Thoracic aorta (tissue), 2 donors: ENCODE results near the gene SLC29A1. TPM values are rescaled to one million over a fixed set of nuclear protein-coding genes. Genes with fewer than 3 reads are reported as not detected.
"Not testable (repeated sequence)": the region's sequence is repeated elsewhere in the genome, so short reads cannot be mapped to it uniquely, and the experiment has no call there.

Experiments used
- ATAC-seq: fragments of 150-250 bp; one replicate; pipeline ENCODE4 v1.8.0; 2017; ENCODE audit warnings: low read depth; ENCODE audit not compliant: insufficient number of reproducible peaks, low FRiP score
- DNase-seq: peaks from one replicate; pipeline ENCODE4 v3.0.0-alpha.2; 2020; ENCODE audit warnings: low spot score
- H3K27ac ChIP-seq, 2 donors: fragments of 200-600 bp; sonication (generic); 1 replicate in 1 of 2; 2 replicates in 1 of 2; pipeline ENCODE4 v1.5.1; 2016; ENCODE audit warnings: mild to moderate bottlenecking in 2 of 2, moderate library complexity in 2 of 2
- H3K27me3 ChIP-seq: fragments of 200-600 bp; sonication (generic); replicated peaks from 2 replicates; pipeline ENCODE4 v1.6.0; 2016; ENCODE audit warnings: mild to moderate bottlenecking; ENCODE audit not compliant: insufficient read depth
- H3K36me3 ChIP-seq: fragments of 200-600 bp; sonication (generic); one replicate; pipeline ENCODE4 v1.5.1; 2016
- H3K4me1 ChIP-seq, 2 donors: fragments of 200-600 bp; sonication (generic); 1 replicate in 1 of 2; 2 replicates in 1 of 2; pipeline versions ENCODE4 v1.5.1 to v1.6.0; 2016; ENCODE audit warnings: low read depth in 2 of 2, mild to moderate bottlenecking in 1 of 2; ENCODE audit not compliant: control insufficient read depth in 1 of 2
- H3K4me3 ChIP-seq: fragments of 200-600 bp; sonication (generic); 2 replicates; pipeline ENCODE4 v1.5.1; 2016; ENCODE audit warnings: mild to moderate bottlenecking
- H3K9me3 ChIP-seq: fragments of 200-600 bp; sonication (generic); 2 replicates; pipeline ENCODE4 v1.5.1; 2016
- total RNA-seq, 2 donors: library from RNA; depleted of rRNA; stranded (reverse); fragments of >200 nt; gene quantifications; one replicate each; pipeline versions ENCODE4 v1.1.0 to v1.2.3, GENCODE V29; 2016
- TF ChIP-seq, protein P1 (sequence below): fragments of 200-600 bp; sonication (generic); IDR thresholded peaks from one replicate; pipeline ENCODE4 v1.5.1; 2019; ENCODE audit warnings: antibody characterized with exemption

The SLC29A1 gene
- total RNA-seq, 2 donors from 2014 or later = 132 to 172 TPM

DNA sequence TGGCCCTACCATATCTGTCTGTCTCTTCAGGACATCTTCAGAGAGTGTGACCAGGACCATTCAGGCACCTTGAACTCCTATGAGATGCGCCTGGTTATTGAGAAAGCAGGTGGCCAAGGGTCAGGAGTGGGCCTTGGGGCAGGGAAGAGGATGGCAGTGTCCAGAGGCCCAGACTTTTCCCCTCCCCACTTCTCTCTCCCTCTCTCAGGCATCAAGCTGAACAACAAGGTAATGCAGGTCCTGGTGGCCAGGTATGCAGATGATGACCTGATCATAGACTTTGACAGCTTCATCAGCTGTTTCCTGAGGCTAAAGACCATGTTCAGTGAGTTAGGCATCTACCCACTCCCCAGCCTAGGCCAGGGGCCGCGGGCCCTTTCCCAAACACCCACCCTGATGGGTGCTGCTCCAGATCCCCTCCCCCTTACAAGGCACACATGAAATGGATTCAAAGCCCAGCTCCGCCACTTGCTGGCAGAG is 40.4 kb upstream of the SLC29A1 start:
- Histone ChIP-seq H3K4me1 (peaks cover 2 to 14% of the 10 kb centered on the region in 2 donors), H3K4me3 (no peak overlapping the region), H3K9me3 (no peaks in the 10 kb centered on the region), H3K27ac (no peak overlapping the region), H3K27me3 (no peaks in the 10 kb centered on the region), H3K36me3 (no peaks in the 10 kb centered on the region)
- ATAC-seq (no peak), DNase-seq (no peak)
- TF ChIP-seq, protein P1, sequence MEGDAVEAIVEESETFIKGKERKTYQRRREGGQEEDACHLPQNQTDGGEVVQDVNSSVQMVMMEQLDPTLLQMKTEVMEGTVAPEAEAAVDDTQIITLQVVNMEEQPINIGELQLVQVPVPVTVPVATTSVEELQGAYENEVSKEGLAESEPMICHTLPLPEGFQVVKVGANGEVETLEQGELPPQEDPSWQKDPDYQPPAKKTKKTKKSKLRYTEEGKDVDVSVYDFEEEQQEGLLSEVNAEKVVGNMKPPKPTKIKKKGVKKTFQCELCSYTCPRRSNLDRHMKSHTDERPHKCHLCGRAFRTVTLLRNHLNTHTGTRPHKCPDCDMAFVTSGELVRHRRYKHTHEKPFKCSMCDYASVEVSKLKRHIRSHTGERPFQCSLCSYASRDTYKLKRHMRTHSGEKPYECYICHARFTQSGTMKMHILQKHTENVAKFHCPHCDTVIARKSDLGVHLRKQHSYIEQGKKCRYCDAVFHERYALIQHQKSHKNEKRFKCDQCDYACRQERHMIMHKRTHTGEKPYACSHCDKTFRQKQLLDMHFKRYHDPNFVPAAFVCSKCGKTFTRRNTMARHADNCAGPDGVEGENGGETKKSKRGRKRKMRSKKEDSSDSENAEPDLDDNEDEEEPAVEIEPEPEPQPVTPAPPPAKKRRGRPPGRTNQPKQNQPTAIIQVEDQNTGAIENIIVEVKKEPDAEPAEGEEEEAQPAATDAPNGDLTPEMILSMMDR = no peak

DNA sequence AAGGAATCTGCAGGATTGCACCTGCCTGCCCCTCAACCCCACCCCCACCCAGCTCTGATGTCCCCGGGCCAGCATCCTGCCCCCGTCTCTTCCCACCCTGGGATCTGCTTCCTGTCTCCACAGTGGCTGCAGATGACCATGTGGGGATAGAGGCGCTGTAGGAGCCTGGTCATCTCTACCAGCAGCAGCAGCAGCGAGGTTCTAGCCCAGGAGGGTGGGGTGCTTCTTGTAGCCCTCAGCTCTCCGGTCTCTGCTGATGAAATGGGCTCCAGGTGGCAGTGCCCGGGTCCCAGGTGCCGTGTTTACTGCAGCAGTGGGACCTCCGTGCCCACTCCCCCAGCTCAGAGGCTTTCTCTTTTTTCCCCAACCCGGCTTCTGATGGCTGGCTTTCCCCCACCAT is 39.6 kb upstream of the SLC29A1 start:
- Histone ChIP-seq H3K4me1 (peaks cover 0 to 6% of the 10 kb centered on the region in 2 donors), H3K36me3 (no peaks in the 10 kb centered on the region), H3K9me3 (no peaks in the 10 kb centered on the region), H3K4me3 (no peak overlapping the region), H3K27me3 (no peaks in the 10 kb centered on the region), H3K27ac (no peak overlapping the region)
- no peak for ATAC-seq
- TF ChIP-seq, protein P1 = no peak
- DNase-seq = no peak

DNA sequence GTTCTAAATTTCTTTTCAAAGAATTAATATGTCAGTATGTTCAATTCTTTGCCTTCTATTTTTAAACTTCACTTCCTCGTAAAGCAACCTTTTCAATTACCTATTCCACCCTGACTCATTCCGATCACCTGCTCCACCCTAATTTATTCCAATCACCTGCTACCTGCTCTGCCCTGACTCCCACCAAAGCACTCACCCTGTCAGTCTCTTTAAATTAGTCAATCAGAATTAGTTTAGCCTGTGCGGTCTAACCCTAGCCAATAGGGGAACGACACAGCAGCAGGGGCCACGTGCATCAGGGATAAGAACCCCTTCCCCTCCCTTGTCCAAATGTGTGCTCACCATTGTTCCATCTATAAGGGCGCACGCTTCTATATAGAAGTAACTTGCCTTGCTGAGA is 38.0 kb upstream of the SLC29A1 start:
- not testable (repeated sequence) for H3K9me3 ChIP-seq

DNA sequence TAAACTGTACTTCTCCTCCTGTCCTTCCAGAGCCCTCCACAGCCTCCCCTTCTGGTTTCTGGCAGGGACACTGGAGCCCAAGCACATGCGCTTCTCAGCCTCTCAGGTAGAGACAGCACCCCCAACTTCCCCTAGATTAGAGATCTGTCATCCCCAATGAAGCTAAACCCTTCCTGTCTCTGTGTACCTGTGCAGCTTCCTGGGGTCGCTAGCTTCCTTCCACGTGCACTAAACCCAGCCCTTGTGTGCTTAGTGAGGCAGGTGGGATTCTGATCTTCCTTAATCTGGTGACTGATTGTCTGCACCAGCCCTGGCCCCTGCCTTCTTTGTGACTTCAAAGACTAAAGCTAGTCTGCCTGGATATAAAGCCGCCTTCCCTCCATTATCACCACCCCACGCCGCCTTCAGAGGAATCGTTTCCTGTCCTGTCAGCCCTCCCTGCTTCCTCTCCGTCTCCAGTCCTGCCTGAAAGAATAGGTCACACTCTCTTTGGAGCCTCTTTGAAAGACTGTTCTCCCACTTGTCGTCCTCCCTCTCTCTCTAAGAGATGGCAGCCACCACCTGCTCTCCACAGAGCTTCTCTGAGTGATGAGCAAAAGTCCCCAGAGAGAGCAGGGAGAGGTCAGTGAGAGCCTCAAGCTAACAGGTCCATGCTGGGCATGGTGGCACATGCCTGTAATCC is 37.3 kb upstream of the SLC29A1 start:
- Histone ChIP-seq H3K4me1 (no peaks in the 10 kb centered on the region), H3K27ac (no peak overlapping the region), H3K27me3 (no peaks in the 10 kb centered on the region), H3K9me3 (no peaks in the 10 kb centered on the region), H3K4me3 (no peak overlapping the region), H3K36me3 (no peaks in the 10 kb centered on the region)
- ATAC-seq (no peak), DNase-seq (no peak)
- TF ChIP-seq, protein P1 = no peak

More for the DNA sequence above, 38.0 kb upstream of the SLC29A1 start:
- DNase-seq, H3K36me3 ChIP-seq, ATAC-seq, H3K4me1 ChIP-seq, H3K4me3 ChIP-seq, H3K27me3 ChIP-seq, H3K27ac ChIP-seq: not testable (repeated sequence)

DNA sequence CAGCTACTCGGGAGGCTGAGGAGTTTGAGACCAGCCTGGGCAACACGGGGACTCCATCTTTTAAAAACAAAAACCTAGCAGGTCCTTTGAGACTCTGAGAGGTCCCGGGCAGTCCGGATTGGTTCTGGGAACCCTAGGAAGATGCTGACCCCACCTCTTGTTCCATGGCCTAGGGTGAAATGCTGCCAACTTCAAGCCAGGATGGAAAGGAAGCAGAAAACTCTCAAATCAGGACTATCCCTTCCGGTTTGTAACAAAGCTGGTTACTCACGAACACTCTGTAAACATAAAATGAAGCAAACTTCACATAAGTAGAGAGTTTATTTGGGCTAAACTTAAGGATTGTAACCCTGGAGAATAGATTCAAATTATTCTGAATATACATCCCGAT is 36.8 kb upstream of the SLC29A1 start:
- Histone ChIP-seq H3K27me3 (no peaks in the 10 kb centered on the region), H3K9me3 (no peaks in the 10 kb centered on the region), H3K27ac (no peak overlapping the region), H3K36me3 (no peaks in the 10 kb centered on the region), H3K4me3 (no peak overlapping the region), H3K4me1 (no peaks in the 10 kb centered on the region)
- TF ChIP-seq, protein P1 = no peak
- DNase-seq = no peak
- no peak for ATAC-seq

DNA sequence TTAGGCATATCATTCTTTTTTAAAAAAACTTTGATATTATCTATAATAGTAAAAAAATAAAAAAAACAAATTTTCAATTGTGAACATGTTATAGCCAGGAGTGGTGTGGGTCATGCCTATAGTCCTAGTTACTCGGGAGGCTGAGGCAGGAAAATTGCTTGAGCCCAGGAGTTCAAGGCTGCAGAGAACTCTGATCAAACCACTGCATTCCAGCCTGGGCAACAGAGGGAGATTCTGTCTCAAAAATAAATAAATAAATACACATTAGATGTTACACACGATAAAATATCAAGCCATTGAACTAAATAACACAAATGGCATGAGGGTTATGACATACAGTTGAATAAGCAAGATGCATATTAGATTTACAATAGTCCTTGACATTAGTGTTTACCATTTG is 34.6 kb upstream of the SLC29A1 start:
- TF ChIP-seq, protein P1 = no peak
- H3K4me3 ChIP-seq = no peak overlapping the region
- H3K27me3 ChIP-seq = no peaks in the 10 kb centered on the region
- ATAC-seq = no peak
- DNase-seq = no peak
- no peak overlapping the region for H3K27ac ChIP-seq
- no peaks in the 10 kb centered on the region for H3K36me3 ChIP-seq
- no peaks in the 10 kb centered on the region for H3K9me3 ChIP-seq
- H3K4me1 ChIP-seq = no peaks in the 10 kb centered on the region
